ENCODE results near the gene ZBP1.

The ZBP1 gene

GRCh38 chr20:57618091-57618763 lies 2.0 kb downstream of the ZBP1 start:
- no peak for DNase-seq (ENCODE audit: low spot score)

GRCh38 chr20:57617079-57617795 lies 3.0 kb downstream of the ZBP1 start:
- no peak for DNase-seq (ENCODE audit: low spot score)

- DNase-seq (ENCODE audit: low spot score): no peak
These were observed 3.9 kb downstream of the ZBP1 start for GRCh38 chr20:57616143-57616951.

- DNase-seq (ENCODE audit: low spot score): no peak
These were observed 4.8 kb downstream of the ZBP1 start for GRCh38 chr20:57615445-57615811.

- DNase-seq (ENCODE audit: low spot score): no peak
These were observed 5.5 kb downstream of the ZBP1 start for GRCh38 chr20:57614490-57615444.

GRCh38 chr20:57613481-57613921 lies 6.7 kb downstream of the ZBP1 start:
- DNase-seq (ENCODE audit: low spot score): no peak

GRCh38 chr20:57612916-57613315 lies 7.3 kb downstream of the ZBP1 start:
- peak; percentile 10 for DNase-seq (ENCODE audit: low spot score)

GRCh38 chr20:57612436-57612835 lies 7.8 kb downstream of the ZBP1 start:
- no peak for DNase-seq (ENCODE audit: low spot score)

- peak; percentile 30 for DNase-seq (ENCODE audit: low spot score)
These were observed 8.5 kb downstream of the ZBP1 start for GRCh38 chr20:57611586-57612311.

- no peak for DNase-seq (ENCODE audit: low spot score)
These were observed 9.8 kb downstream of the ZBP1 start for GRCh38 chr20:57610261-57610952.

- no peak for DNase-seq (ENCODE audit: low spot score)
These were observed 10.4 kb downstream of the ZBP1 start for GRCh38 chr20:57609842-57610167.

GRCh38 chr20:57609086-57609841 lies 11.0 kb downstream of the ZBP1 start:
- DNase-seq (ENCODE audit: low spot score): no peak

- DNase-seq (ENCODE audit: low spot score): no peak
These were observed 11.7 kb downstream of the ZBP1 start for GRCh38 chr20:57608516-57608915.

- DNase-seq (ENCODE audit: low spot score): no peak
These were observed 14.3 kb downstream of the ZBP1 start for GRCh38 chr20:57605878-57606277.

- DNase-seq (ENCODE audit: low spot score): no peak
These were observed 15.2 kb downstream of the ZBP1 start for GRCh38 chr20:57605045-57605444.

GRCh38 chr20:57603120-57603519 lies 17.1 kb downstream of the ZBP1 start:
- no peak for DNase-seq (ENCODE audit: low spot score)

- DNase-seq (ENCODE audit: low spot score): no peak
These were observed 18.5 kb downstream of the ZBP1 start for GRCh38 chr20:57601737-57602136.

GRCh38 chr20:57601211-57601570 lies 19.0 kb downstream of the ZBP1 start:
- no peak for DNase-seq (ENCODE audit: low spot score)

- no peak for DNase-seq (ENCODE audit: low spot score)
These were observed 19.7 kb downstream of the ZBP1 start for GRCh38 chr20:57600320-57601210.
